Liver (tissue), 9 donors: Measurements from ENCODE around the gene LRCH3. TPM values are rescaled to one million over a fixed set of nuclear protein-coding genes. Genes with fewer than 3 reads are reported as not detected.

Source experiments
- DNase-seq: peaks from one replicate; pipeline ENCODE4 v3.0.0-alpha.2; 2017; ENCODE audit warnings: low spot score
- H3K27ac ChIP-seq, 2 donors: one replicate each; pipeline ENCODE4 v1.7.0; 2013; ENCODE audit warnings: inconsistent platforms in 2 of 2, low read length in 2 of 2, control low read depth in 1 of 2, low read depth in 1 of 2, mild to moderate bottlenecking in 1 of 2
- H3K27me3 ChIP-seq, 4 donors: one replicate each; pipeline versions ENCODE4 v1.6.1 to v1.7.0; 2013; ENCODE audit warnings: low read length in 3 of 4, inconsistent platforms in 1 of 4, mild to moderate bottlenecking in 1 of 4, moderate library complexity in 1 of 4; ENCODE audit not compliant: control insufficient read depth in 4 of 4, insufficient read depth in 4 of 4
- H3K36me3 ChIP-seq, 4 donors: one replicate each; pipeline versions ENCODE4 v1.6.1 to v1.7.0; 2013; ENCODE audit warnings: low read length in 3 of 4, mild to moderate bottlenecking in 3 of 4, low read depth in 1 of 4, moderate library complexity in 1 of 4; ENCODE audit not compliant: control insufficient read depth in 4 of 4, insufficient read depth in 3 of 4
- H3K4me1 ChIP-seq, 4 donors: one replicate each; pipeline versions ENCODE4 v1.6.1 to v1.7.0; 2013; ENCODE audit warnings: low read length in 3 of 4, mild to moderate bottlenecking in 3 of 4, moderate library complexity in 1 of 4; ENCODE audit not compliant: control insufficient read depth in 4 of 4, insufficient read depth in 4 of 4
- H3K4me3 ChIP-seq, 3 donors: one replicate each; pipeline versions ENCODE4 v1.6.1 to v1.7.0; 2013; ENCODE audit warnings: low read length in 3 of 3, control low read depth in 1 of 3, low read depth in 1 of 3, mild to moderate bottlenecking in 1 of 3
- H3K9ac ChIP-seq, 2 donors: one replicate each; pipeline ENCODE4 v1.7.0; 2013; ENCODE audit warnings: low read length in 2 of 2, mild to moderate bottlenecking in 2 of 2, moderate library complexity in 2 of 2, control low read depth in 1 of 2, low read depth in 1 of 2
- H3K9me3 ChIP-seq, 4 donors: one replicate each; pipeline versions ENCODE4 v1.6.1 to v1.7.0; 2013; ENCODE audit warnings: low read length in 3 of 4; ENCODE audit not compliant: control insufficient read depth in 4 of 4
- ATF3 ChIP-seq: IDR thresholded peaks from 2 replicates; pipeline ENCODE4 v1.6.1; 2016; ENCODE audit warnings: antibody characterized with exemption
- CTCF ChIP-seq: fragments of 150-350 bp; IDR thresholded peaks from 2 replicates; pipeline ENCODE4 v1.5.1; 2017; ENCODE audit warnings: improper control_type of control experiment, low read depth, low read length; ENCODE audit not compliant: missing input control
- EGR1 ChIP-seq, 2 donors: IDR thresholded peaks; 2 replicates each; pipeline ENCODE4 v1.6.1; 2016 to 2018; ENCODE audit warnings: antibody characterized with exemption in 2 of 2, low read depth in 2 of 2
- FOXA1 ChIP-seq: IDR thresholded peaks from 2 replicates; pipeline ENCODE4 v1.6.1; 2016; ENCODE audit warnings: antibody characterized with exemption
- FOXA2 ChIP-seq: IDR thresholded peaks from 2 replicates; pipeline ENCODE4 v1.6.1; 2016; ENCODE audit warnings: antibody characterized with exemption
- GABPA ChIP-seq, 2 donors: IDR thresholded peaks in 1 of 2; conservative IDR thresholded peaks in 1 of 2; 2 replicates each; pipeline ENCODE4 v1.6.1; 2016; ENCODE audit warnings: antibody characterized with exemption in 2 of 2, mild to moderate bottlenecking in 1 of 2, moderate library complexity in 1 of 2
- HNF4A ChIP-seq, 2 donors: conservative IDR thresholded peaks; 2 replicates each; pipeline ENCODE4 v1.6.1; 2016; ENCODE audit warnings: antibody characterized with exemption in 2 of 2, mild to moderate bottlenecking in 2 of 2
- HNF4G ChIP-seq: IDR thresholded peaks from 2 replicates; pipeline ENCODE4 v1.6.1; 2016; ENCODE audit warnings: antibody characterized with exemption
- MAX ChIP-seq: IDR thresholded peaks from 2 replicates; pipeline ENCODE4 v1.6.1; 2016; ENCODE audit warnings: antibody characterized with exemption
- NR2F2 ChIP-seq: IDR thresholded peaks from 2 replicates; pipeline ENCODE4 v1.6.1; 2016; ENCODE audit warnings: antibody characterized with exemption
- RAD21 ChIP-seq, 2 donors: IDR thresholded peaks; 2 replicates each; pipeline ENCODE4 v1.6.1; 2016; ENCODE audit warnings: antibody characterized with exemption in 2 of 2, mild to moderate bottlenecking in 2 of 2
- RXRA ChIP-seq, 2 donors: IDR thresholded peaks; 2 replicates each; pipeline ENCODE4 v1.6.1; 2017 to 2018; ENCODE audit warnings: antibody characterized with exemption in 2 of 2, mild to moderate bottlenecking in 1 of 2
- SP1 ChIP-seq: IDR thresholded peaks from 2 replicates; pipeline ENCODE4 v1.6.1; 2018; ENCODE audit warnings: antibody characterized with exemption, mild to moderate bottlenecking
- TAF1 ChIP-seq: conservative IDR thresholded peaks from 2 replicates; pipeline ENCODE4 v1.6.1; 2016; ENCODE audit warnings: antibody characterized with exemption, mild to moderate bottlenecking
- YY1 ChIP-seq: IDR thresholded peaks from 2 replicates; pipeline ENCODE4 v1.6.1; 2016; ENCODE audit warnings: antibody characterized with exemption, mild to moderate bottlenecking
- WGBS: extraction: QIAGEN DNeasy Blood & Tissue Kit; methylation state at CpG from one replicate; pipeline ENCODE4 v1.1.7; 2013; 5-methylcytosine and 5-hydroxymethylcytosine counted together
- polyA plus RNA-seq, 2 donors: library from polyadenylated mRNA; stranded (reverse) in 1 of 2; unstranded in 1 of 2; fragments of 200-250 nt in 1 of 2; fragments of >200 nt in 1 of 2; fragmentation: Nextera tagmentation in 1 of 2; extraction: Ambion mirVana in 1 of 2; gene quantifications; one replicate each; pipeline versions ENCODE4 v1.2.1 to v1.2.3, GENCODE V29; 2013 to 2015
- total RNA-seq, 2 donors: library from RNA; depleted of rRNA; stranded (reverse); fragments of >200 nt; gene quantifications; one replicate each; pipeline ENCODE4 v1.2.3, GENCODE V29; 2014
- TF ChIP-seq, protein P1 (sequence below): IDR thresholded peaks from 2 replicates; pipeline ENCODE4 v1.6.1; 2016; ENCODE audit warnings: antibody characterized with exemption, mild to moderate bottlenecking
- TF ChIP-seq, protein P2 (sequence below): IDR thresholded peaks from 2 replicates; pipeline ENCODE4 v1.6.1; 2016; ENCODE audit warnings: antibody characterized with exemption
- donor health status: healthy.
- donor health status: healthy.
- donor health status: healthy.
- donor health status: healthy.
- donor health status: healthy.

The LRCH3 gene
- total RNA-seq, result 10 to 100 TPM; 32.6 to 67.2 TPM
- 1 to 10 TPM; 6.2 to 6.8 TPM for polyA plus RNA-seq

DNA sequence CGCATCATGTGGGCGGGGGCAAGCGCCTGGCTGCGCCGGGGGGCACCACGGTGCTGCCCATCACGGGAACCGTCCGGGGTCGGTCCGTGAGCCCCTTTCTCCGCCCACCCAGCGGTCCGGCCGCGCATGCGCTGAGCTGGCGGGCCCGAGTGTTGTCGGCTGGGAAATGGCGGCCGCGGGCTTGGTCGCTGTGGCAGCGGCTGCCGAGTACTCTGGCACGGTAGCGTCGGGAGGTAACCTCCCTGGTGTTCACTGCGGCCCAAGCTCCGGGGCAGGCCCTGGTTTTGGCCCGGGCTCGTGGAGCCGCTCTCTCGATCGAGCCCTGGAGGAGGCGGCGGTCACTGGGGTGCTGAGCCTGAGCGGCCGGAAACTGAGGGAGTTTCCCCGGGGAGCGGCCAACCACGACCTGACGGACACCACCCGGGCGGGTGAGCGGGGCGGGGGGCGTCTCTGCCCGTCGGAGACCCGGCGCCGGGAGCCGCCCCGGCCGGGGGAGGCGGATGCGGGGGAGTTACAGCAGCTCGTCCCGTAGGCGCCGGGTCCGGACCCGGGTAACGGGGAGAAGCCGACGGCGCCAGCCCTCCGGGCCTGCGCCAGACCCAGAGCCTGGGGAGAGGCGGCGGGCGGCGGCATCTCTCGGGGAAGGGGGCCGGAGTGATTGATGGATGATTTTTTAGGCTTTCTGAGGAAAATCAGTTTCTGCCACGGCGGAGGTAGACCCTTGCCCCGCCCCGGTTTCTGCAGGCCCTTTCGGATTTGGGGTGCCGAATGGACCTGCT lies at the start of gene LRCH3:
Gene LRCH3 (plus strand): TSS at position 142 of the 779 bp plus-strand sequence. CDS start 25 bp downstream, at position 167.
- WGBS, result under 1% methylated on average over 83 of the region's 83 CpGs
- Histone ChIP-seq H3K4me3 (peak within 1 kb of the TSS; percentile 83 to 92 (median 91)), H3K4me1 (peaks cover 3 to 22% (median 5%) of the 10 kb centered on the region in 4 donors)

More for the DNA sequence above, at the start of gene LRCH3:
- Histone ChIP-seq H3K27ac (peak within 1 kb of the TSS; percentile 91 to 96), H3K9me3 (no peaks in the 10 kb centered on the region), H3K27me3 (no peaks in the 10 kb centered on the region), H3K9ac (peak within 1 kb of the TSS; percentile 53 to 84), H3K36me3 (no peaks in the 10 kb centered on the region)
- DNase-seq, result peak; percentile 87
- TF ChIP-seq CTCF (no peak), FOXA1 (no peak), RXRA (IDR thresholded peaks at IDR 0.05) (no peak), FOXA2 (no peak), HNF4A (conservative IDR thresholded peaks at IDR 0.05) (no peak), RAD21 (IDR thresholded peaks at IDR 0.05) (no peak), ATF3 (no peak), TAF1 (peak; percentile 82), HNF4G (no peak), SP1 (no peak), EGR1 (IDR thresholded peaks at IDR 0.05; ENCODE audit: low read depth in 2 of 2) (no peak), MAX (no peak), NR2F2 (no peak), GABPA (IDR thresholded peaks at IDR 0.05 in 1 of 2, conservative IDR thresholded peaks at IDR 0.05 in 1 of 2) (peak in 1 of 2 donors; percentile 40), YY1 (peak; percentile 98)
- TF ChIP-seq, protein P1, sequence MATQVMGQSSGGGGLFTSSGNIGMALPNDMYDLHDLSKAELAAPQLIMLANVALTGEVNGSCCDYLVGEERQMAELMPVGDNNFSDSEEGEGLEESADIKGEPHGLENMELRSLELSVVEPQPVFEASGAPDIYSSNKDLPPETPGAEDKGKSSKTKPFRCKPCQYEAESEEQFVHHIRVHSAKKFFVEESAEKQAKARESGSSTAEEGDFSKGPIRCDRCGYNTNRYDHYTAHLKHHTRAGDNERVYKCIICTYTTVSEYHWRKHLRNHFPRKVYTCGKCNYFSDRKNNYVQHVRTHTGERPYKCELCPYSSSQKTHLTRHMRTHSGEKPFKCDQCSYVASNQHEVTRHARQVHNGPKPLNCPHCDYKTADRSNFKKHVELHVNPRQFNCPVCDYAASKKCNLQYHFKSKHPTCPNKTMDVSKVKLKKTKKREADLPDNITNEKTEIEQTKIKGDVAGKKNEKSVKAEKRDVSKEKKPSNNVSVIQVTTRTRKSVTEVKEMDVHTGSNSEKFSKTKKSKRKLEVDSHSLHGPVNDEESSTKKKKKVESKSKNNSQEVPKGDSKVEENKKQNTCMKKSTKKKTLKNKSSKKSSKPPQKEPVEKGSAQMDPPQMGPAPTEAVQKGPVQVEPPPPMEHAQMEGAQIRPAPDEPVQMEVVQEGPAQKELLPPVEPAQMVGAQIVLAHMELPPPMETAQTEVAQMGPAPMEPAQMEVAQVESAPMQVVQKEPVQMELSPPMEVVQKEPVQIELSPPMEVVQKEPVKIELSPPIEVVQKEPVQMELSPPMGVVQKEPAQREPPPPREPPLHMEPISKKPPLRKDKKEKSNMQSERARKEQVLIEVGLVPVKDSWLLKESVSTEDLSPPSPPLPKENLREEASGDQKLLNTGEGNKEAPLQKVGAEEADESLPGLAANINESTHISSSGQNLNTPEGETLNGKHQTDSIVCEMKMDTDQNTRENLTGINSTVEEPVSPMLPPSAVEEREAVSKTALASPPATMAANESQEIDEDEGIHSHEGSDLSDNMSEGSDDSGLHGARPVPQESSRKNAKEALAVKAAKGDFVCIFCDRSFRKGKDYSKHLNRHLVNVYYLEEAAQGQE, result peak; percentile 42
- TF ChIP-seq, protein P2, sequence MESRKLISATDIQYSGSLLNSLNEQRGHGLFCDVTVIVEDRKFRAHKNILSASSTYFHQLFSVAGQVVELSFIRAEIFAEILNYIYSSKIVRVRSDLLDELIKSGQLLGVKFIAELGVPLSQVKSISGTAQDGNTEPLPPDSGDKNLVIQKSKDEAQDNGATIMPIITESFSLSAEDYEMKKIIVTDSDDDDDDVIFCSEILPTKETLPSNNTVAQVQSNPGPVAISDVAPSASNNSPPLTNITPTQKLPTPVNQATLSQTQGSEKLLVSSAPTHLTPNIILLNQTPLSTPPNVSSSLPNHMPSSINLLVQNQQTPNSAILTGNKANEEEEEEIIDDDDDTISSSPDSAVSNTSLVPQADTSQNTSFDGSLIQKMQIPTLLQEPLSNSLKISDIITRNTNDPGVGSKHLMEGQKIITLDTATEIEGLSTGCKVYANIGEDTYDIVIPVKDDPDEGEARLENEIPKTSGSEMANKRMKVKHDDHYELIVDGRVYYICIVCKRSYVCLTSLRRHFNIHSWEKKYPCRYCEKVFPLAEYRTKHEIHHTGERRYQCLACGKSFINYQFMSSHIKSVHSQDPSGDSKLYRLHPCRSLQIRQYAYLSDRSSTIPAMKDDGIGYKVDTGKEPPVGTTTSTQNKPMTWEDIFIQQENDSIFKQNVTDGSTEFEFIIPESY, result no peak
